Measurements from ENCODE around the gene PDCD6IP. TPM values are rescaled to one million over a fixed set of nuclear protein-coding genes. Genes with fewer than 3 reads are reported as not detected.

Gene PDCD6IP
- polyA plus RNA-seq, 3 donors, result 88.8 to 100 (median 90.2) TPM

- Mint-ChIP-seq H3K4me3 (peak overlapping the region in 1 of 2 donors; percentile 40), H3K4me1 (peaks cover 54% of the 10 kb centered on the region), H3K36me3 (no peaks in the 10 kb centered on the region), H3K27me3 (ENCODE audit: low read depth in 3 of 3) (no peaks in the 10 kb centered on the region), H3K9me3 (peaks cover 5 to 12% (median 8%) of the 10 kb centered on the region in 7 donors), H3K27ac (peak overlapping the region; percentile 83 to 92 (median 91))
- H3K79me2 ChIP-seq (ENCODE audit: insufficient read depth, low read length), result no peaks in the 10 kb centered on the region
- peak overlapping the region; percentile 46 for H3K4me2 ChIP-seq (replicated peaks; ENCODE audit: extremely low read depth, low read length, poor library complexity, severe bottlenecking)
- no peak overlapping the region for H3K9ac ChIP-seq (ENCODE audit: insufficient read depth, low read length, poor library complexity, severe bottlenecking)
- TF ChIP-seq CTCF (IDR thresholded peaks at IDR 0.05), result no peak
- intact Hi-C loops (cut with micrococcal nuclease), result no loop called here
- peak; percentile 54 to 77 (median 74) for DNase-seq
- peak overlapping the region in 1 of 3 experiments; percentile 45 for H3K4me3 ChIP-seq (replicated peaks in 1 of 3; ENCODE audit: low read depth in 2 of 3, low read length in 3 of 3)
- no CpG with 5 or more reads among the region's 2 CpGs for WGBS (ENCODE audit: insufficient coverage)
- no peaks in the 10 kb centered on the region for H4K20me1 ChIP-seq (ENCODE audit: insufficient read depth, low read length)
- no peak overlapping the region for H2AFZ ChIP-seq (ENCODE audit: insufficient read depth, low read depth, low read length, poor library complexity, severe bottlenecking)
- no peaks in the 10 kb centered on the region for H3K27me3 ChIP-seq (ENCODE audit: control insufficient read depth in 2 of 2, insufficient read depth in 2 of 2, low read length in 2 of 2)
- peak overlapping the region; percentile 64 to 76 for H3K27ac ChIP-seq (ENCODE audit: low read depth in 1 of 2, low read length in 2 of 2)
- peaks cover 49 to 53% of the 10 kb centered on the region in 2 donors for H3K4me1 ChIP-seq (ENCODE audit: control insufficient read depth in 1 of 2, insufficient read depth in 2 of 2, low read length in 2 of 2)
- H3K36me3 ChIP-seq (replicated peaks in 1 of 2; ENCODE audit: control insufficient read depth in 1 of 2, insufficient read depth in 2 of 2, low read length in 2 of 2), result no peaks in the 10 kb centered on the region
- H3K9me3 ChIP-seq (replicated peaks in 1 of 2; ENCODE audit: control insufficient read depth in 1 of 2, insufficient read depth in 1 of 2, low read length in 2 of 2), result peaks cover 9 to 11% of the 10 kb centered on the region in 2 donors
Observed at GRCh38 chr3:33749546-33750210, 48.8 kb upstream of the PDCD6IP start.

GRCh38 chr3:33750211-33750548 is 48.2 kb upstream of the PDCD6IP start:
- no peak for TF ChIP-seq CTCF (IDR thresholded peaks at IDR 0.05)
- peaks cover 49 to 53% of the 10 kb centered on the region in 2 donors for H3K4me1 ChIP-seq (ENCODE audit: control insufficient read depth in 1 of 2, insufficient read depth in 2 of 2, low read length in 2 of 2)
- peak in 2 of 3 donors; percentile 1 to 8 for DNase-seq
- peaks cover 13 to 14% of the 10 kb centered on the region in 2 donors for H3K9me3 ChIP-seq (replicated peaks in 1 of 2; ENCODE audit: control insufficient read depth in 1 of 2, insufficient read depth in 1 of 2, low read length in 2 of 2)
- peaks cover 8 to 16% (median 13%) of the 10 kb centered on the region in 7 donors for H3K9me3 Mint-ChIP-seq
- WGBS (ENCODE audit: insufficient coverage), result no CpG with 5 or more reads among the region's 3 CpGs
- H3K79me2 ChIP-seq (ENCODE audit: insufficient read depth, low read length), result no peaks in the 10 kb centered on the region
- peaks cover 54% of the 10 kb centered on the region for H3K4me1 Mint-ChIP-seq
- H3K4me2 ChIP-seq (replicated peaks; ENCODE audit: extremely low read depth, low read length, poor library complexity, severe bottlenecking), result no peak overlapping the region
- H3K27ac Mint-ChIP-seq, result peak overlapping the region in 6 of 7 donors; percentile 24 to 85 (median 78)
- no peak overlapping the region for H2AFZ ChIP-seq (ENCODE audit: insufficient read depth, low read depth, low read length, poor library complexity, severe bottlenecking)
- H4K20me1 ChIP-seq (ENCODE audit: insufficient read depth, low read length), result no peaks in the 10 kb centered on the region
- no peaks in the 10 kb centered on the region for H3K27me3 ChIP-seq (ENCODE audit: control insufficient read depth in 2 of 2, insufficient read depth in 2 of 2, low read length in 2 of 2)
- no peaks in the 10 kb centered on the region for H3K27me3 Mint-ChIP-seq (ENCODE audit: low read depth in 3 of 3)
- H3K36me3 Mint-ChIP-seq, result no peaks in the 10 kb centered on the region
- H3K4me3 ChIP-seq (replicated peaks in 1 of 3; ENCODE audit: low read depth in 2 of 3, low read length in 3 of 3), result peak overlapping the region in 1 of 3 experiments; percentile 45
- no peak overlapping the region for H3K9ac ChIP-seq (ENCODE audit: insufficient read depth, low read length, poor library complexity, severe bottlenecking)
- no peaks in the 10 kb centered on the region for H3K36me3 ChIP-seq (replicated peaks in 1 of 2; ENCODE audit: control insufficient read depth in 1 of 2, insufficient read depth in 2 of 2, low read length in 2 of 2)
- peak overlapping the region in 1 of 2 donors; percentile 76 for H3K27ac ChIP-seq (ENCODE audit: low read depth in 1 of 2, low read length in 2 of 2)
- intact Hi-C loops (cut with micrococcal nuclease), result no loop called here
- no peak overlapping the region for H3K4me3 Mint-ChIP-seq

Data from CD14-positive monocyte (primary cell).